ENCODE measurements around the gene KRT5.

The KRT5 gene

DNA sequence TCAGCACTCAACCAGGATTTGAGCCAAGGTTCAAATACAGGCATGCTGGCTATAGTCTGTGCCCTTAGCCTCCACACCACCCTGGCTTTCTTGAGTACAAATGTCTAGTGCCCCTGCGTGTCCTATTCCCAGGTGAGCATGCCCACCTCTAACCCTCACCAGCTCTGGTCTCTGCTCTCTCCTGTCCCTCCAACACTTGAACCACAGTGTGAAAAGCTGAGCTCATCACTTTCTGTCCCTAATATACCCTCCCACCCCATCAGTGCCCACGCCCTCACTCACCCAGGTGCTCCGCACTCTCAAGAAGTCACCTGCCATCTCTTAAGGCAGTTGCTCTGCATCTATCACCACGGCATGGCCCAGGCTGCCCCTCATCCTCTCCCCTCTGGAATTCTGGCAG, 39.8 kb upstream of the KRT5 start:
- TF ChIP-seq, protein P1, sequence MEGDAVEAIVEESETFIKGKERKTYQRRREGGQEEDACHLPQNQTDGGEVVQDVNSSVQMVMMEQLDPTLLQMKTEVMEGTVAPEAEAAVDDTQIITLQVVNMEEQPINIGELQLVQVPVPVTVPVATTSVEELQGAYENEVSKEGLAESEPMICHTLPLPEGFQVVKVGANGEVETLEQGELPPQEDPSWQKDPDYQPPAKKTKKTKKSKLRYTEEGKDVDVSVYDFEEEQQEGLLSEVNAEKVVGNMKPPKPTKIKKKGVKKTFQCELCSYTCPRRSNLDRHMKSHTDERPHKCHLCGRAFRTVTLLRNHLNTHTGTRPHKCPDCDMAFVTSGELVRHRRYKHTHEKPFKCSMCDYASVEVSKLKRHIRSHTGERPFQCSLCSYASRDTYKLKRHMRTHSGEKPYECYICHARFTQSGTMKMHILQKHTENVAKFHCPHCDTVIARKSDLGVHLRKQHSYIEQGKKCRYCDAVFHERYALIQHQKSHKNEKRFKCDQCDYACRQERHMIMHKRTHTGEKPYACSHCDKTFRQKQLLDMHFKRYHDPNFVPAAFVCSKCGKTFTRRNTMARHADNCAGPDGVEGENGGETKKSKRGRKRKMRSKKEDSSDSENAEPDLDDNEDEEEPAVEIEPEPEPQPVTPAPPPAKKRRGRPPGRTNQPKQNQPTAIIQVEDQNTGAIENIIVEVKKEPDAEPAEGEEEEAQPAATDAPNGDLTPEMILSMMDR (IDR thresholded peaks at IDR 0.05), result no peak
- peaks cover 9% of the 10 kb centered on the region for H3K27me3 ChIP-seq
- H3K4me1 ChIP-seq (ENCODE audit: control insufficient read depth in 1 of 2, insufficient read depth in 1 of 2, low read depth in 1 of 2, low read length in 1 of 2), result no peaks in the 10 kb centered on the region
- H3K36me3 ChIP-seq, result no peaks in the 10 kb centered on the region
- H3K4me3 ChIP-seq (ENCODE audit: low read depth in 1 of 2, low read length in 1 of 2), result no peak overlapping the region
- H3K27ac ChIP-seq, result no peak overlapping the region
- H3K9me3 ChIP-seq, result no peaks in the 10 kb centered on the region

DNA sequence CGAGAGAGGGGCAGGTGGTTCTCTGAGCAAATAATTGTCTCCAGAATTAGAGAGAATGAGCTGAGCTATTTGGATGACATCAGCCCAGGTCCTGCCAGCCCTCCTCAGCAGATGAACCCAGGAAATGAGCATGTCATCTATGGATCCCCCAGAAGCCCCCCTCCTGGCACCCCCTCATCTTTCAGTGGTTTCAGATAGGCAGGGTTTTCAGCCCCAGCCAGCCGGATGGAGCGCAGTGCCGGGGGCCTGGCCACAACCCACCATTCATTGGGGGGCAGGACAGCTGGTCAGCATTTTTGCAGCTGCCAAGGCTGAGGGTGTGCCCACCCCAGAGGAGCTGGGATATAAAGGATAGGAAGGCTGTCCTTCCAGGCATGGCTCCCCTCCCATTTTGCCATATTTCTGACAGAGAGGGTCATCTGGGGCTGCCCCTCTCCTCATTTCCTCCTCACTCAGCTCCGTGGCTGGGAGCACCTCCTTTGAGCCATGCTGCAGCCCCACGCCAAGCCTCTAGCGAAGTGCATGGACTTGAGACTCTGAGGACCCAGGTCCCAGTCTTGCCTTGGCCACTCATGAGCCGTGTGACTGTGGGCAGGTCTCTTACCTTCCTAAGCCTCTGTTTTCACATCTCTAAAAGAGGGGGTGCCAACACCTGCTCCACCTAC, 38.7 kb upstream of the KRT5 start:
- TF ChIP-seq, protein P1 (IDR thresholded peaks at IDR 0.05), result no peak
- Histone ChIP-seq H3K4me1 (ENCODE audit: control insufficient read depth in 1 of 2, insufficient read depth in 1 of 2, low read depth in 1 of 2, low read length in 1 of 2) (no peaks in the 10 kb centered on the region), H3K4me3 (ENCODE audit: low read depth in 1 of 2, low read length in 1 of 2) (no peak overlapping the region), H3K36me3 (no peaks in the 10 kb centered on the region), H3K27me3 (peaks cover 1% of the 10 kb centered on the region), H3K27ac (no peak overlapping the region), H3K9me3 (no peaks in the 10 kb centered on the region)

DNA sequence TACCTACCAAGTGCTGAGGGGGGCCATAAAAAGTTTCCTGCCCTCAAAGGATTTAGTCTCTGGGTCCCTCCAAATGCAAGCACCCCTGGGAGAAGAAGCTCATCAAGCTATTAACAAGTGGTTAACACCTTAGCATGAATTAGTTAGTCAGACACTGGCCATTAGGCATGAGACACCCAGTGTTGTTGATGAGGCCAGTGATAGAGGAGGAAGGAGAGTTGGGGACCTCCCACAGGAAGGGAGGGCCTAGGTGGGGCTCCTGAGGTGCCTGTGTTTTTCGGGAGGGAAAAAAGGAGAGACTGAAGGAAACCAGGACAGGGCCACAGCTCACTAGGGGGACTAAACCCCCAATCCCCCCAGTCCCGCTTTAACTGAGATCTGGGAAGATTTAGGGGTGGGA, 37.3 kb upstream of the KRT5 start:
- Histone ChIP-seq H3K27ac (no peak overlapping the region), H3K9me3 (no peaks in the 10 kb centered on the region), H3K4me3 (ENCODE audit: low read depth in 1 of 2, low read length in 1 of 2) (no peak overlapping the region), H3K4me1 (ENCODE audit: control insufficient read depth in 1 of 2, insufficient read depth in 1 of 2, low read depth in 1 of 2, low read length in 1 of 2) (no peaks in the 10 kb centered on the region), H3K36me3 (no peaks in the 10 kb centered on the region), H3K27me3 (no peaks in the 10 kb centered on the region)
- TF ChIP-seq, protein P1 (IDR thresholded peaks at IDR 0.05), result no peak

DNA sequence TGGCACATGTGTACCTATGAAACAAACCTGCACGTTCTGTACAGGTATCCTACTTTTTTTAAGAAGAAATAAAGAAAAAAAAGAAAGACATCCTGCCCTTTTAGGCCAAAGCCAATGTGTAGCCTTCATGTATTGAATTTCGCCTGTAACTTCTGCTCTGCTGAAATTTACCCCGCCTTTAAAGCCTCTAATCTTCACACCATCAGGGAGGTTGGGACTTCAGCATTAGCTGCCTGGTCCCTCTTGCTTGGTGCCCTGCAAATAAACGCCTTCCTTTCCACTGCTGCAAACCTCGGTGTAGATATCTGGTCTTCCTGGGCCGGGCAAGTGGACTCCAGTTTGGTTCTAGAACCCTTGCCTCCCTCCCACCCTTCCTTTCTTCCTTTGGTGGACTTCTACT, 35.4 kb upstream of the KRT5 start:
- Histone ChIP-seq H3K27me3 (no peaks in the 10 kb centered on the region), H3K36me3 (no peaks in the 10 kb centered on the region), H3K4me3 (ENCODE audit: low read depth in 1 of 2, low read length in 1 of 2) (no peak overlapping the region), H3K27ac (no peak overlapping the region), H3K4me1 (ENCODE audit: control insufficient read depth in 1 of 2, insufficient read depth in 1 of 2, low read depth in 1 of 2, low read length in 1 of 2) (no peaks in the 10 kb centered on the region), H3K9me3 (no peaks in the 10 kb centered on the region)
- TF ChIP-seq, protein P1 (IDR thresholded peaks at IDR 0.05), result no peak

DNA sequence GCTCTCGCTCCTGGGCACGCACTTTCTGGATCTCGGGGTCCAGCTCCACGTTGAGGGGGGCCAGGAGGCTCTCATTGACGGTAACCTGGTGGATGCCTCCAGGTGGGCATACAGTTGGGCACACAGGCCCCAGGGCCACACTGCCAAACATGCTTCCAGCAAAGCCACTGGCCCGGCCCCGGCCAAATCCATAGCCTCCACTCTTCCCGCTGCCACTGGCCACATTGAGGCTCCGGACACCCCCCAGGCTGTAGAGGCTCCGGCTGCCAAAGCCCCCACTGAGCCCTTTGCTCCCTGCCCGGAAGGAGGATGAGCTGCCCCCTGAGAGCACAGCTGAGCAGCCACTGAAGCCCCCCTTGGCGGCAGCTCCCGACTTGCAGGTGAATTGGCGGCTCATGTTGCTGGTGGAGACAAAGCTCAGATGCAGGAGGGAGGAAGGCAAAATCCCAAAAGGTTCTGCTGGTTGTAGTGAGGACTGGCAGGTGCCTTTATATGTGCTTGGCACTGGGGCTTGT, 32.5 kb upstream of the KRT5 start, which contains the start of gene KRT71:
KRT71 (minus strand) TSS at position 465 of the 515 bp plus-strand sequence; CDS start at position 397, 68 bp downstream.
- TF ChIP-seq, protein P1 (IDR thresholded peaks at IDR 0.05), result no peak
- Histone ChIP-seq H3K36me3 (no peaks in the 10 kb centered on the region), H3K27me3 (no peaks in the 10 kb centered on the region), H3K9me3 (no peaks in the 10 kb centered on the region), H3K4me1 (ENCODE audit: control insufficient read depth in 1 of 2, insufficient read depth in 1 of 2, low read depth in 1 of 2, low read length in 1 of 2) (no peaks in the 10 kb centered on the region), H3K4me3 (ENCODE audit: low read depth in 1 of 2, low read length in 1 of 2) (no peak within 1 kb of the TSS), H3K27ac (no peak within 1 kb of the TSS)

Data from neutrophil (primary cell).